Esophagus (tissue), 2 donors: Measurements from ENCODE around the gene KCNE3. TPM values are rescaled to one million over a fixed set of nuclear protein-coding genes. Genes with fewer than 3 reads are reported as not detected.
"Not testable (repeated sequence)": the region's sequence is repeated elsewhere in the genome, so short reads cannot be mapped to it uniquely, and the experiment has no call there.

Experiments
- H3K27ac ChIP-seq, 2 donors: one replicate each; pipeline ENCODE4 v1.5.1; 2013; ENCODE audit warnings: low read depth in 2 of 2, mild to moderate bottlenecking in 2 of 2, inconsistent platforms in 1 of 2, low read length in 1 of 2, moderate library complexity in 1 of 2
- H3K27me3 ChIP-seq, 2 donors: one replicate each; pipeline ENCODE4 v1.6.1; 2013; ENCODE audit warnings: low read length in 2 of 2, control low read depth in 1 of 2, mild to moderate bottlenecking in 1 of 2; ENCODE audit not compliant: insufficient read depth in 2 of 2, control insufficient read depth in 1 of 2
- H3K36me3 ChIP-seq, 2 donors: one replicate each; pipeline ENCODE4 v1.6.1; 2013; ENCODE audit warnings: low read length in 1 of 2; ENCODE audit not compliant: control insufficient read depth in 2 of 2, insufficient read depth in 2 of 2
- H3K4me1 ChIP-seq, 2 donors: one replicate each; pipeline ENCODE4 v1.6.1; 2013; ENCODE audit warnings: low read length in 1 of 2; ENCODE audit not compliant: control insufficient read depth in 2 of 2, insufficient read depth in 2 of 2
- H3K4me3 ChIP-seq, 2 donors: one replicate each; pipeline ENCODE4 v1.5.1; 2013; ENCODE audit warnings: low read length in 2 of 2, mild to moderate bottlenecking in 2 of 2, low read depth in 1 of 2, moderate library complexity in 1 of 2
- H3K9me3 ChIP-seq, 2 donors: one replicate each; pipeline ENCODE4 v1.6.1; 2013; ENCODE audit warnings: mild to moderate bottlenecking in 2 of 2, low read depth in 1 of 2, low read length in 1 of 2, moderate library complexity in 1 of 2; ENCODE audit not compliant: control insufficient read depth in 2 of 2, insufficient read depth in 1 of 2
- WGBS, 2 donors: extraction: QIAGEN DNeasy Blood & Tissue Kit; methylation state at CpG; one replicate each; pipeline ENCODE4 v1.1.7; 2013; 5-methylcytosine and 5-hydroxymethylcytosine counted together
- polyA plus RNA-seq, 2 donors: library from polyadenylated mRNA; stranded (reverse); fragments of 200-250 nt; gene quantifications; one replicate each; pipeline ENCODE4 v1.2.3, GENCODE V29; 2013
- donor health status: healthy with polysubstance abuse.
- donor health status: Bipolar disorder and iron deficiency.

The KCNE3 gene
- polyA plus RNA-seq, 2 donors = 1.7 to 4.6 TPM

DNA sequence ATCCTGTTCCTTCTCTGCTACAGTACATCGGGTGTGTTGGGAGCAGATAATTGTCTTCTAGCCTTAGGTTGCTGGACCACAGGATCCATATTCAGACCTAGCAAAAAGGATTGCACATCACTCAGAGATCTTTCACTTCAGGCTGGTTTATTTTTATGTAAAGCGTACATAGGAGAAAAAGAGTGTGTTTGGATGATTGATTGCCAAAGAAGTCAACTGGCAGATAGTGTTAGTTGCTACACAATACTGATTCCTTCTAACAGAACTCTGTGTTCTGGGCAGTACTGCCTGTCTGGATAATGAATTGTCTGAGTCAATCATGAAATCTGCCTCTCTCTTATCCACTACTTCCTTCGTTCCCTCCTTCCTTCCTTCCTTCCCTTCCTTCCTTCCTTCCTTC is 38.1 kb downstream of the KCNE3 start:
- Histone ChIP-seq H3K4me1 (no peaks in the 10 kb centered on the region), H3K9me3 (no peaks in the 10 kb centered on the region), H3K27ac (no peak overlapping the region), H3K4me3 (no peak overlapping the region), H3K27me3 (no peaks in the 10 kb centered on the region), H3K36me3 (no peaks in the 10 kb centered on the region)
- 73 to 83% methylated on average over 3 of the region's 3 CpGs for WGBS, 2 donors

DNA sequence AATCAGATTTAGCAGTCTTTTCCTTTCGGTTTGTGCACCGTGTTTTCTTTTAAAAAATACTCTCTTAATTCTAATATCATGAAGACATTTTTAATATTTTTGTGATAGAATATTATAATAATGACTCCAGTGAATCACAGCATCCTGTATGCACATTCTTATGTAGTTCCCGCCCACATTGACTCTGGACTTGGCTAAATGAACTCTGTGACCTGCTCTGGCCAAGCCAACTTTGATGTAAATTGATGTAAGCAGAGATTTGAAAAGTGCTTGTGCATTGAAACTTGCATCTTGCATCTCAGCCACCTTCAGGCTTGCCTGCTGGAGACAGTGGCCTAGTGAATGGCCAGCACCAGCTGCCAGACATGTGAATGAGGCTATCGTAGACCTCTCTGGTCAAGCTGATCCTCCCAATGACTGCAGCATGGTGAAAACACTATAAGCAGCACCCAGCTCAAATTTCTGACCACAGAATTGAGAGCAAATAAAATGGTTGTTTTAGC is 39.9 kb downstream of the KCNE3 start:
- 86 to 93% methylated on average over 4 of the region's 4 CpGs for WGBS, 2 donors
- no peaks in the 10 kb centered on the region for H3K27me3 ChIP-seq
- H3K4me3 ChIP-seq = no peak overlapping the region
- H3K4me1 ChIP-seq = no peaks in the 10 kb centered on the region
- no peaks in the 10 kb centered on the region for H3K36me3 ChIP-seq
- H3K27ac ChIP-seq = no peak overlapping the region
- H3K9me3 ChIP-seq = no peaks in the 10 kb centered on the region

DNA sequence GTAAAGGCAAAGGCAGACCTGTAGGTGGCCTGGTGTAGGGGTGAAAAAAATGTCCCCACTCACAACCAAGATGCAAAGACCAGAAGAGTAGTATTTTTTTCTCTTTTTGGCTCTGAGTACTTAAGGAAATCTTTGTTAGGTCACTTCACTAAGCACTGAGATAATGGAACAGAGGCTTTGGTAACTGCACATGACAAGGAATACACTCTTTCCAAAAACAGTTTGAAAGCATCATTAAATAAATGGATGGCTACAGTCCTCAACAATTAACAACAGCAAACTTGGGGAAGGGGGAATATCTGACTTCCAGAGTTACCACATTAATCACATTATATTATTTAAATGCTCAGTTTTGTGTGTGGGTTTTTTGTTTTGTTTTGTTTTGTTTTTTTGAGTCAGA is 42.2 kb downstream of the KCNE3 start:
- H3K27me3 ChIP-seq = no peaks in the 10 kb centered on the region
- no peak overlapping the region for H3K27ac ChIP-seq
- H3K9me3 ChIP-seq = no peaks in the 10 kb centered on the region
- H3K4me3 ChIP-seq = no peak overlapping the region
- no peaks in the 10 kb centered on the region for H3K36me3 ChIP-seq
- no peaks in the 10 kb centered on the region for H3K4me1 ChIP-seq

DNA sequence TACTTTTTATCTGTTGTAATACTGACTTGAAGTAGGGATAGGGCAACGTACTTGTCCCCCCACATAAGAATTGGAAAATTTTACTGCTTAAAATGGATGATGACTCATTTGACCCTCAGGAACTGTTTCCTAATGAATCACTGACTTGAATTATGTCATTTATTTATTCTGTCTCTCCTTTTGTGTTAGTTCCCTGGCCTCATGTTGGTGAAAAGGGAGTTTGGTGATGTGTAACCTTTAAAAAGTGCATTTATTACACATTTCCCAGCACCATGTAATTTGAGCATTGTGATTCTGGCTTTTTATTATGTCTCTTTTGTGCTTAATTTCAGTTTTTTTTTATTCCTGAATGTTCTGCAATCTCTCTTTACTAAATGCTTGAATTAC is 48.8 kb downstream of the KCNE3 start:
- H3K4me3 ChIP-seq = no peak overlapping the region
- no peaks in the 10 kb centered on the region for H3K9me3 ChIP-seq
- 3 to 31% methylated on average over 1 of the region's 1 CpG for WGBS, 2 donors
- no peaks in the 10 kb centered on the region for H3K27me3 ChIP-seq
- H3K4me1 ChIP-seq = peaks cover 0 to 7% of the 10 kb centered on the region in 2 donors
- no peak overlapping the region for H3K27ac ChIP-seq
- no peaks in the 10 kb centered on the region for H3K36me3 ChIP-seq

DNA sequence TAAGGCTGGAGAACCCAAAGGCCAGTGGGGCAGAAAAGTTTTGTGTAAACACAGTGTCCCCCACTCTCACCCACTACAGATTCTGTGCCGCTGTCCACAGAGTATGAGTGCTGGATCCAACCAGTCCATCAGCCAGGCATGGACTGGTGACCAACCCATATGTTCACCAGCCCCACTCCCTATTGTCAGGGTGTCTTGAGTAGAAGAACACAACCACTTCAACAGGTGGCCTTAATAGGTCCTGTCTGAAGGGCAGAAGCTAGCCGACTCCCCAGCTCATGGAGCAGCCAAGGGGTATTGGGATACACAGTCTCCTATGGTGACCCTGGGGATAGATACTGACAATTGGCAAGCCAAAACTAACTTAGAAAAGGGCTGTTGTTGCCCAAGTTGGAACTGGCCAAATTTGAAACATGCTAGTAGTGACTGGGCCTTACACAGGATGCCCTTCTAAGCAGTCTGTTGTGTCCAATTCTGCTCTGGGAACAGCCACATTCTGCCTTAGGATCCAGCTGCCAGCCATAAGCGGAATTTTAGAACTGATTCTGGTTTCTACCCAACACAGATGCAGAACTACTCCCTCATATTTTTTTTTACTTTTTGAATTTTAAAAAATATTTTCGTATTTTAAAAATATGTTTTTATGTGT is 49.4 kb downstream of the KCNE3 start:
- Histone ChIP-seq H3K9me3 (no peaks in the 10 kb centered on the region), H3K36me3 (no peaks in the 10 kb centered on the region), H3K27ac (peak overlapping the region; percentile 55 to 59), H3K4me3 (no peak overlapping the region), H3K4me1 (peaks cover 0 to 7% of the 10 kb centered on the region in 2 donors), H3K27me3 (no peaks in the 10 kb centered on the region)
- WGBS, 2 donors = 71 to 87% methylated on average over 4 of the region's 4 CpGs

DNA sequence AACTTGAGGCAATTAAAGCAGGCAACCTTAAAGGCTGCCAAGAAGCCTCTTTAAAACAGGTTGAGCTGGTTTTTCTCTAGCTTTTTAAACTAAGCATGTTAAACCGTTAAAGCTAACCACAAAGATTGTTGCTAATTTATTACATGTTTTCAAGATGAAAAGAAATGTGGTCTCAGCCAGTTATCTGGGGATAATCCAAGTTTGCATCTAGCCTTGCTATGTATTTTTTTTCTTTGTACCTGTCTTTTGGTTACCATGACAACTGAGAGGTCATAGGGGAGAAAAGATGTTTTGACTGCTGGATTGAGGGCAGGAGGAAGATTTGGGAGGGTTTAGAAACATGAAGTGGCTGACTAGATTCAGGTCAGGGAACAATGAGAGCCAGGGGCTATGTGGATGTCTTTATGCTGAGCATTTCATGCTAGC is 50.0 kb downstream of the KCNE3 start:
- Histone ChIP-seq H3K4me3 (no peak overlapping the region), H3K4me1 (peaks cover 0 to 7% of the 10 kb centered on the region in 2 donors), H3K27me3 (no peaks in the 10 kb centered on the region), H3K36me3 (no peaks in the 10 kb centered on the region), H3K27ac (peak overlapping the region; percentile 55 to 59), H3K9me3 (no peaks in the 10 kb centered on the region)
- 14 to 29% methylated on average over 1 of the region's 1 CpG for WGBS, 2 donors

DNA sequence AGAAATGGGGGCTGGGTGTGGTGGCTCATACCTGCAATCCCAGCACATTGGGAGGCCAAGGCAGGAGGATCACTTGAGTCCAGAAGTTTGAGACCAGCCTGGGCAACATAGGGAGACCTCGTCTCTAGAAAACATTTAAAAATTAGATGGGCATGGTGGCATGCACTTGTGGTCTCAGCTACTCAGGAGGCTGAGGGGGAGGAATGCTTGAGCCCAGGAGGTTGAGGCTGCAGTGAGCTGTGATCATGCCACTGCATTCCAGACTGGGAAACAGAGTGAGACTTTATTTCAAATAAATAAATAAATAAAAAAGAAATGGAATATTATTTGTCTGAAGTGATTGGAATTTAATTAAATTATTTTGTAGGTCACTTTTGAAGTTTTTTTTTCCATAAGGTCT is 50.4 kb downstream of the KCNE3 start:
- H3K4me3 ChIP-seq, H3K36me3 ChIP-seq, H3K27ac ChIP-seq, H3K9me3 ChIP-seq, H3K27me3 ChIP-seq, H3K4me1 ChIP-seq: not testable (repeated sequence)
- WGBS, 2 donors = 47 to 56% methylated on average over 1 of the region's 1 CpG

DNA sequence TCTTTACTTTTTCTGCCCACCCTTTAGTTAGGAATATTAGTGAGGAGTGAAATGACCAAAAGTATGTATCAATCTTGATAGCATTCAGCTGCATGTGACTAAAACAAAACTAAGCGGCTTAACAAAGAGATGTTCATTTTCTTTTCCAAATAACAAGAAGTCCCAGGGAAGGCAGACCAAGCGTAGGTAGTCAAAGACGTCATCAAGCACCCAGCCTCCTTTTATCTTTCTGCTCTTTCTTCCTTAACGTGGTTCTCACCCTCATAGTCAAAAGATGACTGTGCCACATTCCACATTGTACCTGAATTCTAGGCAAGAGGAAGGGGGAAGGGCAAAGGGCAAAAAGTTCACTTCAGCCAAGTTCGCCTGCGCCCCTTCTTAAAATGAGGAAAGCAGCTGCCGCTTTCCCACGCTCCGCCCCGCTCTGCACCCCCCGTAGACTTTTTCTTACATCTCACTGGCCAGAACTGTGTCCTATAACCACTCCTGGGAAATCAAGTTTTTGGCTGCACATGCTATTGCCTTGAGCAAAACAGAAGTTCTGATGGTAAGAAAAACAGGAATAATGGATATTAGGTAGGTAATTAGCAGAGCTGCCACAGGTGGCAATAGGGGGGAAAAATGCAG is 54.5 kb downstream of the KCNE3 start:
- no peaks in the 10 kb centered on the region for H3K36me3 ChIP-seq
- H3K9me3 ChIP-seq = no peaks in the 10 kb centered on the region
- WGBS, 2 donors = 59 to 62% methylated on average over 11 of the region's 11 CpGs
- no peak overlapping the region for H3K4me3 ChIP-seq
- H3K27me3 ChIP-seq = no peaks in the 10 kb centered on the region
- H3K27ac ChIP-seq = no peak overlapping the region
- peaks cover 0 to 3% of the 10 kb centered on the region in 2 donors for H3K4me1 ChIP-seq

DNA sequence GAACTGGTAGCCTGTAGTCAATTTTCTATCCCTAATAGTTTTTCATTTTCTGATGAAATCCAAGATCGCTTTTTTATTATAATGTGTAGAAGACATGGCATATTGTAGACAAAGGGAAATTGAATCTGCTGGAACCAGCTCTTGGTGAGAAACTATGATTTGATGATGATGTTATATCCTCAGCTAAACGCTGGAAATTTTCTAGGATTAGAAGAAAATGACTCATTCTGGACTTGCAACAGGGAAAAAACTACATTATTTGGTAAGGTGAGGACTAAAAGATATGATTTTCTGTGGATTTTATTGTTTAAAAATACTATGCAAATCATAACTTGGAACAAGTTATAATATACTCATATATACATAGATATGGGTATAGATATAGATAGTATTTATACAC is 55.0 kb downstream of the KCNE3 start:
- no peak overlapping the region for H3K27ac ChIP-seq
- no peaks in the 10 kb centered on the region for H3K9me3 ChIP-seq
- no peaks in the 10 kb centered on the region for H3K36me3 ChIP-seq
- no peak overlapping the region for H3K4me3 ChIP-seq
- no peaks in the 10 kb centered on the region for H3K4me1 ChIP-seq
- WGBS, 2 donors = 58 to 67% methylated on average over 2 of the region's 2 CpGs
- no peaks in the 10 kb centered on the region for H3K27me3 ChIP-seq

DNA sequence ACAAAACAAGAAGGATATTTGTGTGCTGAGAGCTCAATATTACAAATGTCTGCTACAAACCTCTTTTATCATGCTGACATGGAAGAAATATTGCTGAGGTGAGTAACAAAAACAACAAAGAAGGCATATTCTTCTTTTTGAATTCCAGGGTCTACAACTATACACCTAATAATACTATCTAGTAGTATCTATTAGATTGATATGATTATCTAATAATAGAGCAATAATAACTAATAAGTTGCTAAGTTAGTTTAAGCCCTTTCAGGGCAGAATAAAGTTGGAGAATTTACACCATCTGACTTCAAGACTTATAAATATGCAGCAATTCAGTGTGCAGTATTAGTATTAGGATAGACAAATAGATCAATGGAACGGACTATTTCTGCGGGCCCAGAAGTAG is 57.7 kb downstream of the KCNE3 start:
- 96 to 99% methylated on average over 2 of the region's 2 CpGs for WGBS, 2 donors
- no peaks in the 10 kb centered on the region for H3K4me1 ChIP-seq
- H3K9me3 ChIP-seq = no peaks in the 10 kb centered on the region
- no peaks in the 10 kb centered on the region for H3K27me3 ChIP-seq
- H3K27ac ChIP-seq = no peak overlapping the region
- no peaks in the 10 kb centered on the region for H3K36me3 ChIP-seq
- H3K4me3 ChIP-seq = no peak overlapping the region
